HG02870 (cell line): Measurements from ENCODE around the gene MACC1.

Source experiments
- ATAC-seq: cut with Tn5 transposase; IDR thresholded peaks from one replicate; pipeline ENCODE4 v1.9.1; 2021; ENCODE audit warnings: mild to moderate bottlenecking, moderate library complexity; ENCODE audit not compliant: unreplicated experiment

Gene MACC1

DNA sequence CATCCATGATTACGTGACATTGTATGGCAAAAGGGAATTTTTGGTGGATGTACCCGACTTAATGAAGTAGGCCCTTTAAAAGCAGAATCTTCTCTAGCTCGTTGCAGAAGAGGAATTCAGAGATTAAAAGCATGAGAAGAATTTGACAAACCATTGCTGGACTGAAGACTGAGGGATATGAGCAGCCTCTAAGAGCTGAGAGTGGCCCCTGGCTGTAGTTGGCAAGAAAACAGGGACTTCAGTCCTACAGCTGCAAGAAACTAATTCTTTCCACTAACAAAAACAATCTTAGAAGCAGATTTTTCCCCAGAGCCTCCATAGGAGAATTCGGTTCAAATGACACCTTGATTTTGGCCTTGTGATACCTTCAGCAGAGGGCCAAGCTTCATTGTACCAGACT lies 34.1 kb downstream of the MACC1 start:
- ATAC-seq, result no peak

DNA sequence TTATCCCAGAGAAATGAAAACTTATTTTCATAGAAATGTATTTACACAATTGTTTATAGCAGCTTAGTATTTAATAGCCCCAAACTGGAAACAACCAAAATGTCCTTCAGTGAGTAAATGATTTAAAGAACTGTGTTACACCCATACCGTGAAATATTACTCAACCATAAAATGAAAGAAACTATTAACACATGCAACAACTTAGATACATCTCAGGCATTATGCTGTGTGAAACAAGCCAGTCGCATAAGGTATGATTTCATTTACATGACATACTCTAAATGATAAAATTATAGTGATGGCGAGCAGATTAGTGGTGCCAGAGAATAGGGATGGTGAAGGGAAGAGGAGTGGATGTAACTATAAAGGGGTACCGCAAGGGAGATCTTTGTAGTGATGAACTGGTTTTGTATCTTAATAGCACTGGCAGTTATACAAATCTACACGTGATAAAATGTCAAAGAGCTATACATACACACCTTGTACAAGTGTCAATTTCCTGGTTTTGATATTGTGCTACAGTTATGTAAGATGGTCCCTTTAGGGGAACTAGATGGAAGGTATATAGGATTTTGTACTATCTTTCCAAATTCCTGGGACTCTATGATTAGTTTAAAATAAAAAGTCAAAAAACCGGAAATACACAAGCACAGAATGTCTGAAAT lies 40.5 kb downstream of the MACC1 start:
- ATAC-seq, result no peak

DNA sequence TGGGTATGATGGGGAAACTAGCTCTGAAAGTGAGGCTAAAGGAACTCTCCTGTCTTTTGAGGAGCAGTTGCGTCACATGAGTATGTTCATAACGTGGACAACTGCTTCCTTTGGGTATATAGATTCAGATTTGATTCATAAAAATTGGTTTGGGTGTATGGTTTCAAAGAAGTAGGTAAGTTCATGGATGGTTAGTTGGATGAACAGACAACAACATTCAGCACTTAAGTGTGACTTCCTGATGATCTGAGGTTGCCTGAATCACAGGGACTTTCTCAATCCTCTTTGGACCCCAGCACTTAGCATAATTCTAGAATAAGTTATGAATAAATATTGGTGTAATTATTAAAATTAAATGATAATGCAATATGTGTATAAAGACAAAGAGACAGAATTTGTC lies 43.4 kb downstream of the MACC1 start:
- no peak for ATAC-seq

DNA sequence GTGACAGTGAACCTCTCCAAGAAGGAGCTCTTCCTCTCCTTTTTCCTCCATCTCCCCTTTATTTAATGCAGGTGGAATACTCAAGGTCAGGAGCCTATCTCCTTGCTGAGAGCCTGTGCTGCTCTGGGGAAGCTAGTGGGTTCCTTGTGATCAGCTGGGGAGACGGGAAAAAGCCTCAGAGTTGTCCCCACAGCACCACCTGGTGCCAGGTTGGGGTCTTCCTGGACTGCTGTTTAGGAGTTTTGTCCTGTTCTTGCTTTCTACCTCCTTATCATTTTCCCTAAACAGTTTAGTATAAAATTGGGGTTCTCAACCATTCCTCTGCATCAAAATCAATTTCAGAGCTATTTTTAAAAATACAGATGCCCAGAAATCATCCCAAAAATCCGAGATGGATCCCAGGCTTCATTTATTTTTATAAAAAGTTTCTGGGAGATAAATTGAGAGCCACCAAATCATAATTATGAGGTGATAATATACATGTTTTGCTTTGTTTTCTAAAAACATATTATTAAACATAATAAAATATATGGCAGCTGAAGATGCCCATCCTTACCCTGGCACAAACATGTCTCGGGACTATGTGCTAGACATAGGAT lies 44.3 kb downstream of the MACC1 start:
- ATAC-seq, result no peak

DNA sequence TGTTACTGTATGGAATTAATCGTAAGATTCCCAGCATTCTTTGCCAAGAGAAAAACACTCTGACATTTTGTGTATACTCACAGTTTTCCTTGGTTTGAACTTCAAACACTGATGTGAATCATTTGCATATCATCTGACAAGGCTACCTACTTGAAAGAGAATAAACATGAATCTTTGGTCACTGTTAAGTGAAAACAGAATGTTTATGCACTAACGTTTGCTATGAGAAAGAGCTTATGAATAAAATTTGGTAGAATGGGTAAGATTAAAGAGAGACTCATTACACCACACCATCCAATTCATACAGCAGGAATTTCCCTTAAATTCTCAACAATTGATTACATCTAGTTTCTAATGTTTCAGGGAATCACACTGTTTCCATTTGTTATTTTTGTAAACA lies 46.6 kb downstream of the MACC1 start:
- ATAC-seq, result no peak

DNA sequence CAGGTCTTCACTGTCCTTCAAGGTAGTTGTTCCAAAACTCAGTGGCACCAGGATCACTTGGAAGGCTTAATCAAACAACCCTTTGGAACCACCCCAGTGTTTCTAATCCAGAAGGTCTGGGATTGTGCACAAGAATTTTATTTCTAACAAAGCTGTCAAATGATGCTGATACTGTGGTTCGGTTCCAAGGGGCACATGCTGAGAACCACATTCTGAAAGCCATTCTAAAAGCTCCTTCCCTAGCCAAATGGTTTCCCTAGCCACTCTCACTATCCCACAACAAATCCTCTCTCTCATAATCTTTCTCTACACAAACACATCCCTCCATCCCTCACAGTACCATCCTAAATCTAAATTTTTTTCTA lies 52.1 kb downstream of the MACC1 start:
- no peak for ATAC-seq

DNA sequence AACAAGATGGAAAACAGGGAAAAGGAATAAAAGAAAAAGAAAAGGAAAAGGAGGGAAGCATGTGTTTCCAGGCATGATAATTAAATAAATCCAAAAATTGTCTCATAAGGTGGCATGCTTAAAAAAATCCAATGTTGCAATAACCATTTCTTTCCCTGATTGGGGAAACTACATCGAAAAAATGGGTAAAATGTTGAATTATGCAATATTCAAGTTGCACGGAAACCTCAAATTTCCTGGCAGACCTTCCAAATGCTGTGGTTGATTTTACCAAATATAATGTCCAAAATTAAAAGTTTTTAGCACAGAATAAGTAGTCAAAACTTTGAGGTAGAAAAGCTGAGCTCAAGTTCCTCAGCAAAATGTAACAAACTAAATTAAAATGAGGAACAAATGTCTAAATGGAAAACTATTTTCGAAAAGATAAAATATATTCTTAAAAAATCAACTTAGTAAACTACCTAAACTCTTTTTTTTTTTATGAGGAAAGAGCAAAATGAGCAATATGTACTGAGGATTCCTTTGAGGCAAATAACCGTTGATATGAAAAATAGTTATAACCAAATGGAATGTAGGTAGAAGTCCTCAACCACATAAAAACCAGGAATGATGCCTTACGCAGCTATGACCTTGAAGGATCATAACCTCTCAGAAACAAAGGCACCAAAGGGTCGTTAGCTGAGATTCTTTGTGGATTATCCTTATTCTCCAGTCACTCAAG lies 52.6 kb downstream of the MACC1 start:
- ATAC-seq, result no peak

DNA sequence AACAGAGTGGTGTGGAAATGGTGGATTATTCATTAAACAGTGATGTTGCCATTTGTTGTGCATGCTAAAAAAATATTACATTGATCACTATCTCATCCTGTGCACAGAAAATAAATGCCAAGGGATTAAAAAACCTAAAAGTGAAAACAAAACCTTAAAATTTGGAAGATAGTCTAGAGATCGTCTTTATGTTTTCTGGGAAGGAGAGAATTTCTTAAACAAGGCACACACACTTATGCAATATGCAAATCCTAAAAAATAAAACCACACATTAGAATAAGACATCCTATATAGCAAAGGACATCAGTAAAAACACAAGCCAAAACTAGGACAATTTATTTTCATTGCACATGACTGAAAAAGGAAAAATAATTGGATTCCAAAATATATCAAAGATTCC lies 54.5 kb downstream of the MACC1 start:
- ATAC-seq, result no peak

DNA sequence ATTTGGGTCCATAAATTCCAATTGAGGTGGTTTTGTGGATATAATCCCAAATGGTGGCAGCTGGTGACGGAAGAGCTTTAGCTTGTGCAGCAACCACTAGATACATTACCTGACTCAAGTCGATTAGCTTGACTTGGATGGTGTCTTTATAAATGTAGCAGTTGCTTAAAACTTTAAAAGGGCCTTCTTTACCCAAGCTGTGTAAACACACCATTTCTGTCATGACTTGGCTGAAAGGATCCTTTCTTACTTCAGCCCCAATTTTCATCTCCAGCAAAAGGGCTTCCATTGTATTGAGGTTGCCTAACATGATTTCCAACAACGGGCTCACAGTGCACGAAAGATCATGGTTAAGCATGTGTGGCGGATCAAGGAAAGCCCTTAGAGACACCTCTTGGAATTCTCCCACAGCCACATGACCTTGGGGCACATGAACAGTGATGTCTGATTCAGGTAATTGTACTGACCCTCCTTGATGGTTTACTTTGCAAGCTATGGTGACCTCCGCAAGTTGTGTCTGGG lies 57.9 kb downstream of the MACC1 start:
- no peak for ATAC-seq

DNA sequence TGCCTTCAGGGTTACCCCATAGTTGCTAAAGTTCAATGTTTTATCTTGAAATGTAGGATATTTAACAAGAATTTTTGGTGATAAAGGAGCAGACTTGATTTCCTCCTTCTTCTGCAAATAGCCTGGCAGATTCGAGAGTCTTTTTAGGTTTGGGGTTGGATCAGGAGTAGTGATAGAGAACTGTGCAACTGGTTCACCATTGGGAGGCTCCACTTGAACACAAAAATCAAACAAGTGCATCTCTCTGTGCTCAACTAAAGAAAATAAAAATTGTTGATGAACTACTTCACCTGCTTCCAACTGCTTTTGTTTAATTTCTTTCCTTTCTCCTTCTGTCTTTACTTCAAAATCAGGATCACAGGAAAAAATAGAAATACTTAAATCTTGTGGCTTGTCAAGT lies 58.5 kb downstream of the MACC1 start:
- ATAC-seq, result no peak

DNA sequence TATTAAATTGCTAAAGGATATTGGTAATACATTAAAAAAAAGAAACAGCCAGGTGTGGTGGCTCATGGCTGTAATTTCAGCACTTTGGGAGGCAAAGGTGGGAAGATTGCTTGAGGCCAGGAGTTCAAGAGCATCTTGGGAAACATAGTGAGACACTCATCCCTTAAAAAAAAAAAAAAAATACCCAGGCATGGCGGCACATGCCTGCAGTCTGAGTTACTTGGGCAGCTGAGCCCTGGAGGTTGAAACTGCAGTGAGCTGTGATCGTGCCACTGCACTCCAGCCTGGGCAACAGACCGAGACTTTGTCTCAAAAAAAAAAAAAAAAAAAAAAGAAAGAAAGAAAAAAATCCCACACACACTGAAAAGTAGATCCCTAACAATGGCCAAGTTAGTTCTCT lies 59.7 kb downstream of the MACC1 start:
- no peak for ATAC-seq

DNA sequence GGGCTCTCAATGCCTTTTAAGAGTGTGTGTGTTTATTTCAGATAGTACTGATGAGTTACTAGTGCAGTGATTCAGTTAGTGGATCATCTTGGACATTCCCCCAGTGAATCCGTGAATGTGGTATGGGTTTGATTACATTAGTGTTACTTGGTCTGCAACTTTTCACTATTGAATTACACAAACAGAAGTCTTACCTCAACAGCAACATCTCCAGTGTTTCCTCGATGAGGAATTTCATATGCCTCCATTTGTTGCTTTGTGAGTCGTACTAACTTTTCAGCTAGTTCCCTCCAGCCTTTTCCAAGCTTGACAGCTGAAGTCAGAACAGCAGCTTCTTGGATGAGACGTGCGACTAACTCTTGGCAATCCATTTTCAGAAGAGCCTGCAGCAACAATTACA lies 63.2 kb downstream of the MACC1 start:
- no peak for ATAC-seq

DNA sequence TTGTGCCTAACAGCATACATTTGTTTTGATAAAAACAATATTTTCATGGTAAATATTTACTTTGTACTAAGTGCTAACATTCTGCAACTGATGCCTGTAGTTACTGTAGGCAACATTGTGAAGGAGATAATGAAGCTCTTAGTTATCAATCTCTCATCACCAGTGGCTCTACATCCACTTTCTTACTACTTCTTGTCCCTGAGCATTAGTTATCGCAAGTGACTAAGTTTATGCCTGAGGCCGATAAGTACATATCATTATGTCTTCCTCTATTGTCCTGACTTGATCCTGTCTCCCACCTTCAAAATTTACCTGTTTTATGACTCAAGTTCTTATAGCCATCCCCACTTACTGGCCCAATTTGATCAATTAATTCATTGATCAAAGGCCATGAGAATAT lies 63.6 kb downstream of the MACC1 start:
- ATAC-seq, result no peak

DNA sequence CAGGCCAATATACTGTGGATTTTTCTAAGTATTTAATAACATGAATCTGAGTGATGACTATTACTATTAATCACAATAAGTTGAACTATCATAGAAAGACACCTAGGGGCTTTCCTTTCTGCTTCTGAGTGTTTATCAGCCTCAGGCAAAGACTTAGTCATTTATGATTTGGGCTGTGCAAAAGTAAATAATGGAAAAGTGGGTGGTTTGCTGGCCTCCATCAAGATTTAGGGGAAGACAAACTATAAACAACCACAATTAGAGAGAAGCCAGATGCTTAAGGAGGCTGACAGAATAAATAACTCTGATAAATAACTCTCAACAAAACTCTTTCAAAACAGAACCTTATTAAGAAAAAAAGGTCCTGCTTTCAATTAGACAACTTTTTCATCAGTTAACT lies 64.7 kb downstream of the MACC1 start:
- ATAC-seq, result no peak

DNA sequence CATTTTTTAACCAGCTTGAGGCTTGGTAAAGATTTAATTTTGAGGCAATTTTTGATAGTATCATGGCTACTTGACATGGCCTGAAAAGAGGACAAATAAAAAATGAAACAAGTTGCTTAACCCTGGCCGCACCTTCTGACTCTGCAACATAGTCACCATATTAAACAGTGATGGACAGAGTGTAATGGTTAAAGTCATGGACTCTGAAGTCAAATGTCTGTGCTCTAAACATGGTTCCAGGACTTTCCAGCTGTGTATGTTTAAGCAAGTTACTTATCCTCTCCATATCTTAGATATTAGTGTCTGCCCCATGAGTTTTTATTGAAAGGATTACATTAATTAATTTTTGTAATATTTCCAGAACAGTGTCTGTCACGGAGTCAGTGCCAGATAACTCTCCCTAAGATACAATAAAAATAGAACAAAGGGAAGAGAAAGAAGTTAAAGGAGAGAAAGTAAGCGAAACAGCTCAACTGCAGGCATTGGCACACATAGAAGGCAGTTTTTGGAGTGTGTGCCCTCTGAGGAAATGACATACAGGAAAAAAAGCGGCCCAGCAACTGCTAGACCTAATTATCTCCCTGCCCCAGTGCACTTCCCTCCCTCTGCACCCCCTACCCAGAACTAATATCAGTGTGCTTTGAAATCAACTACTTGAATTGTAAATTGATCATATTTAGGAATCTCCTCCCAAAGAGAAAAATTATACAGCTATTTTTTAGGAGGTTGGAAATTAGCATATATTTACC lies 65.3 kb downstream of the MACC1 start:
- ATAC-seq, result no peak

DNA sequence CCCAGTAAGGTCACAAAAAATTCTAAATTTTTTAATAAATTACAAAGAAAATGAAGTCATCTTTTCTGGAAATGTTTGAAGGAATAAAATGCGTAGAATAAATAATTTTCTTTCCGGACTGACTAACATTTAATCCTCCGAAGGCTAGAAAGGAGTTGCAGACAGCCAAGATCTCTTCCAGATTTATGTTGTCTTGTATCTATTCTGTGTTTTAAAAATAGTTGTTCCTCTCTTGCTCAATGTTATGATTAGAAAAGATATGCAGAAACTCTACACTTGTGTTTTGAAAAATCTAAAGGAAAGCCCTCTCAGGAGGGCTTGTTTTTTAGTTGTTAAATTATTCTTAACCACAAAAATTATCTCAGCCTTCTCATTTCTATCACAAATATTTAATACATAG lies 70.7 kb downstream of the MACC1 start:
- no peak for ATAC-seq

DNA sequence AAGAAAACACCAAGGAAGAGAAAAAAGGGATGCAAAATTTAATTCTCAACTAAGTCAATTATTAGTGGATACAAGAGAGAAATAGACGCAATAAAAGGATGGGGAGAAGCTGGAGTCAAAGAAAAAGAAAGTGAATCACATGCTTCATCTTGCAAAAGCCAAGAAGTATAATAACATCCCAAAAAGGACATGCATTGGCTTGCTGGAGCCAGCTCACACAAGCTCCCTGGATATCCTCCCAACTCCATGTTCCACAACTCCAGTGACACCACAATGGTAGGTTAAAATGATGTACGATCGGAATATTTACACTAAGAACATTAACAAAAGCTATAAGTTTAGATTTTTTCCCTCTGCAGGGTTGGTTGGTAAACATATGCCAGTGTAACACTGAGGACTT lies 72.4 kb downstream of the MACC1 start:
- ATAC-seq, result no peak

DNA sequence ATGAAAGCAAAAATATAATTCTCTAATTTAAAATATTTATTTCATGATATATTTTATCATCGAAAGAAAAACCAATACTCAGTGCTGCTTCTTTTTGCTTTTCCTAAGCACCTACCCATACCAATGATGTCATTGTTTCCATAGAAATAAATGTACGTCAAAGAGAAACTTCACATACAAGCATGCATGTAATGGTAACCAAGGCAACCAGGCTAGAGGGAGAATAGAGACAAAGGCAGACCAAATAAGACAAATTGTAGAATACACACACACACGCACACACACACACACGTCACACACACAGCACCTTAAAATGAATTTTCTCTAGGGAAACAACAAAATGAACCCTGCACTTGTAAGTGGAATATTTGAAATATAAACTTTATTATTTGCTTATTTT lies 75.5 kb downstream of the MACC1 start:
- no peak for ATAC-seq

DNA sequence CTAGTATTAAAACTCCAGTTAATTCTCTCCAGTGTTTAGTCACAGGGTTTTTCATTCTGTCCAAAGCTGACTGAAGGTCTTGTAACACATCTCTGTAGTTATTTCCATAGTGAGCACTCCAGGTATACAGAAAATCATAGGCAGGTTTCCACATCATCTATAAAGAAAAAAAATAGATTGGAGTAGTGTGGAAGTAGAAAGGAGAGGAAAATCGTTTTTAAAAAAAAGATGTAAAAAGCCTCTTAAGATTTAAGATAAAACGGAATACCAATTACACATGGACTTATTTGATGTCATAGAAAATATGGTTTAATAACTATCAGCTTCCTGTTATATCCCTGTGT lies 76.2 kb downstream of the MACC1 start:
- ATAC-seq, result no peak

DNA sequence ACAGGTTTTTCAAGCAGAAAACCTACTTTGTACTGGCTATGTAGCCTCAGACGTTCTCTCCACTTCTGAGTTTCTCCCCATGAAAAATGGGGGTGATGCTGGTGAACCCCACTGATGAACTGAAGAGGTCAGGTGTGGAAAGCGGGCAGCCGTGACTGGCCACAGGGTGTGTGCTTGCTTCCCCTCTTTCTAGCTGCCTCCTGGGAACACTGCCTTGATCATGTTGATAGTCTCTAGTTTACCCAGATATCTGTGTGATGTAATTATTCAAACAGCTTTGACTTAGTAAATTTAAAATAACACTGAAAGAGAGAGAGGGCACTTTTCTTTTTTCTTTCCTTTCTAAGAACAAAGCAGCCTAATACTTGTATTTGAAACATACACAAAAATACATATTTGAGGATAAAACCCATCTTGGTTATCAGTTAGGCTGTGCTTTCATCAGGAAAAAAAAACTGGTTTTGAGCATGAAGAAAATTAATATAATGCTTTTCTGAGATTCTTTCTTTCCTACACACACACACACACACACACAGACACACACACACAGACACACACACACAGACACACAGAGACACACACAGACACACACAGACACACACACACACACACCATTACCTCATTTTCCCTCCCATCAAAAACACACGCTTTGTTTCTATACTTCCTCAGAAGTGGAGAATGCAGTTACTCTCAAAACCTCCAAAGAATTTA lies 76.7 kb downstream of the MACC1 start:
- ATAC-seq, result no peak

DNA sequence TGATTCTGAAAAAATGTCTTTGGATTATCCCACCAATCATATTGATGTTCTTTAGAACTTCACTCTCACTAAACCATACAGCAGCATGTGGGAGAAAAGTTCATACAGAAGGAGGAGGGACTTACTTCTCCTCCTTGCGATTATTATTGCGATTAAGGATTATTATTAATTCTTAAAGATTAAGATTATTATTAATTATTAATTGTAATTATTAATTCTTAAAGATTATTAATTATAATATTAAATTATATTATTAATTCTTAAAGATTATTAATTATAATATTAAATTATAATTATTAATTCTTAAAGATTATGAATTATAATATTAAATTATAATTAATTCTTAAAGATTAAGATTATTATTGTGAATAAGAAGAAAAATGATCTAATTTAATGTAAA lies 80.5 kb downstream of the MACC1 start:
- ATAC-seq, result no peak
